Measurements from ENCODE around the gene VPS54.

GRCh38 chr2:63993871-63994270 is 25.4 kb downstream of the VPS54 start:
- no peak for TF ChIP-seq ZNF274 (IDR thresholded peaks at IDR 0.05; ENCODE audit: low read depth, low read length)
- no peak for TF ChIP-seq SUZ12 (IDR thresholded peaks at IDR 0.05; ENCODE audit: extremely low read depth, insufficient read depth, insufficient read length)
- TF ChIP-seq YY1 (IDR thresholded peaks at IDR 0.05; ENCODE audit: insufficient read depth, insufficient read length): no peak
